T47D (cell line): Measurements from ENCODE around the gene HIF3A.

Experiments used
- DNase-seq, 2 experiments: peaks; one replicate each; pipeline versions ENCODE4 v3.0.0 to v3.0.0-alpha.2; 2011 to 2012; ENCODE audit warnings: low read depth in 1 of 2, low spot score in 1 of 2
- JUND ChIP-seq: IDR thresholded peaks from 2 replicates; pipeline ENCODE4 v1.6.1; 2012; ENCODE audit warnings: low read depth
- in situ Hi-C: cut with HindIII; loops from 2 replicates; pipeline ENCODE4 v1.10.0; 2016; ENCODE audit warnings: low sequenced_read_pairs, low pct_unique_long_range_greater_than_20kb

Gene HIF3A

DNA sequence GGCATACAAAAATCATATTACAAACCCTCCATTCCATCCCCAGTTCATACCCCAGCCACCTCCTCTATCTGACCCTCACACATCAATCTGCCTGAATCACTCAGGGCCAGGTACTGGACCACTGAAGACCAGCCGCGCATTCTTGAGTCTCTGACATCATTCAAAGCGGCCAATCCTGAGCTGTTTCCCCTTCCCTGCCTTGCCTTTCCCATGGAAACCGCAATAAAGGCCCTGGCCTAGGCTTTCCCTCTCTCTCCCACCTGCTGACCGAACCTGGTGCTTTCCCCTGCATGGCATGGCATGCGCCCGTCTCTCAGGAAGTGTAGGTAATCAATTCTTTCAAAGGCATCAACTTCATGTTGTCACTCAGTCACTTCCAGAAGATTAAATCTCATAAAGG lies 17.7 kb upstream of the HIF3A start:
- no peak for DNase-seq
- no peak for TF ChIP-seq JUND
- in situ Hi-C loops = no loop called here

- DNase-seq = no peak
- no peak for TF ChIP-seq JUND
- in situ Hi-C loops = no loop called here
These were observed 13.1 kb upstream of the HIF3A start for GRCh38 chr19:46283771-46284170.

DNA sequence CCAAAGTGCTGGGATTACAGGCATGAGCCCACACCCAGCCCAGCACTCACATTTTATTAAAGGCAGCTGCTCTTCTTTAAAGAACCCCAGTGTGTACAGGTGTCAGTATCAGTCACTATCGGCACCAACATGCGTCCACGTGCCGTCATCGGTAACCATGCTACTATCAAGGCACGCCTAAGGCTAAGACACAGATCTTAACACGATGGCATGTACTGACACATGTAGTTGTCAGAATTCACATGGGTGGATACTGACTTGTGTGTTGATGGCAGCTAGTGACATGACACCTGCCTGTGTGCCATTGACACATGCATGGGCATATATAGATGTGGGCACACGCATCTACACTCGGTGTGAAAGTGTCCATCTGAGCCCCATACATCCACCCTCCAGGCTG lies 12.2 kb upstream of the HIF3A start:
- in situ Hi-C loops = no loop called here

GRCh38 chr19:46287585-46287984 lies 9.3 kb upstream of the HIF3A start:
- TF ChIP-seq JUND = no peak
- no peak for DNase-seq
- in situ Hi-C loops = no loop called here

More for the DNA sequence above, 12.2 kb upstream of the HIF3A start:
- no peak for TF ChIP-seq JUND
- DNase-seq = no peak

- no peak for DNase-seq
- no peak for TF ChIP-seq JUND
- in situ Hi-C loops = no loop called here
These were observed 7.8 kb upstream of the HIF3A start for GRCh38 chr19:46288896-46289588.

DNA sequence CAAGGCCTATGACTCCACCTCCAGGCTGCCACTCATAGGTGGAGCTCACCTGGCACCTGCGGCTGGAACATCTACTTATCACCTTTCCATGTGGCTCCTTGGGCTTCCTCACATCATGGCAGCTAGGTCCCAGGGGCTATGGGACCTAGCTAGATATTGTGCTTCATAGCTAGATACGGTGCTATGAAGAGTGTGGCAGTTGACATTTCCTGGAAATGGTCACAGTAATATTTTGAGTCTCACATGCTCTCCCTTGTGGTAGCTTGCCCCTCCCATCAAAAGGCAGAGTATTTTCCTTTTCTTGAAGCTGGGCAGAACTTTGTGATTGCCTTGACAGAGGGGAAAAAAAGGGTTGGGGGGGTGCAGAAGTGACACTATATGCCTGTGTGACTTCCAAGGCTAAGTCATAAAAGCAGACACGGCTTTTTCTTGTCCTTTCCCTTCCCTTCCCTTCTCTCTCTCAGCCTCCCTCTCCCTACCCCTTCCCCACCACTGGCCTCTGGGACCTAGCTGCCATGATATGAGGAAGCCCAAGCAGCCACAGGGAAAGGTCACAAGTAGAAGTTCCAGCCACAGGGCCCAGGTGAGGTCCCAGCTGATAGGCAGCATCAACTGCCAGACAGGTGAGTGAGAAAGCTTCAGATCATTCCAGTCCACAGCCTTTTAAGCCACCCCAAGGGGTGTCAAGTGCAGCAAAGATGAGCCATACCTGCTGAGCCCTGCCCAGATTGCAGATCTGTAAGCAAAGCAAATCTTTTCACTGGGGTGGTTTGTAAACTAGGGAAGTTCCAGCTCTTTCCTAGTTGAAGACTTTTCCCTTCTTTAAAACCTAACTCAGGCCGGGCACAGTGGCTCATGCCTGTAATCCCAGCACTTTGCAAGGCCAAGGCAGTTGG lies 6.9 kb upstream of the HIF3A start:
- TF ChIP-seq JUND = no peak
- no peak for DNase-seq
- in situ Hi-C loops = no loop called here

GRCh38 chr19:46291829-46292228 lies 5.0 kb upstream of the HIF3A start:
- no peak for DNase-seq
- no peak for TF ChIP-seq JUND
- in situ Hi-C loops = no loop called here

DNA sequence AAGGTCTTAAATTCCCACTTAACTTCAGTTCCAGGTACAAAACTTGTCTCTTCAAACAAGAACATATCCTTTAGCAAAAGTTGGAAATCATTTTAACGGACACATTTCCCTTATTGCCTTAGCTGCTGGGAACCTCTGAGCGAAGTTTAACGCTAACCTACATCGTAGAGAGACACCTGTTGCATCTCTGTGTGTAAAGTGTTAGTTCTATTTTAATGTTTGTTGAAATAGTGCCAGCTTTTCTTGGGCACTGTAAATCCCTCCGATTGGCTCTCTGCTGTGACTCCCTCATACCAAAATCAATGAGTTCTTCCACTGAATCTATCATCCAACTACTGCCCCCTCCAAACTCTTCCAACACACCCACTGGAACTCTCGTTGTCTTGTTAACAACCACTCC lies 2.3 kb upstream of the HIF3A start:
- no peak for TF ChIP-seq JUND
- no peak for DNase-seq
- in situ Hi-C loops = no loop called here

- TF ChIP-seq JUND = no peak
- in situ Hi-C loops = no loop called here
- no peak for DNase-seq
These were observed 1.2 kb upstream of the HIF3A start for GRCh38 chr19:46295401-46296201.

DNA sequence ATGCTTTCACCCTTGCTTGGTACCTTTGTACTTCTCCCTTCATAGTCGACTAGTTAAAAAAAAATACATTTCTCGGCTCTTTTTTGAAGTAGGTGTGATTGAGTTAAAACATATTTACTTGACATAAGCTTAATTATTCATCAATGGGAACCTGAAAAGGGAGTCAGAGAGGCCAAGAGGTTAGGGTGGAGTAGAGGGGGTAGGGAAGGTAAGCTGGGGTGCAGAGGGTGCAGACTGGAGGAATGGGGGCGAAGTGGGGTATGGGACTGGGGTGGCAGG lies 701 bp upstream of the HIF3A start:
- DNase-seq = no peak
- in situ Hi-C loops = no loop called here
- TF ChIP-seq JUND = no peak

DNA sequence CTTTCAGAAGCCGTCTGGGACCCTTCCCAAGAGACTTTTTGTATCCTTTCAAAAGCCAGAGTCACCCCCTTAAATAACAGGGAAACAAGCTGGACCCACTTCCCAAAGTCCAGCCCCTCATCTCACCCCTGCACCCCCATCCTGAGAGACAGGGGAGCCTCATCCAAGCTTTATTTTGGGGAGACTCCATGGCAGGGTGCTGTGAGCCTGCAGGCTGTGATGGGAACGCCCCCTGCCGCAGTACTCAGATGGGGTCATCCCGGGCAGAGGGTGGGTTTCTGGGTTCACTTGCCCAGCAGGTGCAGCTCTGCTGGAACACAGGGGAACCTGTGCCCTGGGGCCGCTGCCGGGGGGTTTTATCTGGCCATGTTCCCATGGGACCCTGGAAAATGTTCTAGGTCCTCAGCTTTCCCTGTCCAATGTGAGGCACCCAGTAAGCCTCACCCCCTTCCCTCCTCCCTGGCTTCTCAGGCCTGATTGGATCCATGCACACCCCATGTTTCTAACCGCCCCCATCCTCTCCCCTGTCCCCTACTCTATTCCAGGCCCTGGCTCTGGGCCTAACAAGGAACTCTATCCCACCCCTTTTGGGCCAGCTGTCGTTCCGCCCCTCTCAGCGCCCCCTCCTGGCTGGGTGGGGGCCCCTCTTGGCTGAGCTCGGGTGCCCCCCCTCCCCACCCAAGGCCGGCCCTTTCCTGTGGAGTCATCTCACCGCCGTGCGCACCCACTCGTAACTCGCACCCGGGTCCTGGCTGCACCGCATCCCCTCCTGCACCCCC lies 1.0 kb downstream of the HIF3A start:
- TF ChIP-seq JUND = no peak
- DNase-seq = no peak
- in situ Hi-C loops = no loop called here

GRCh38 chr19:46298479-46299003 lies 1.7 kb downstream of the HIF3A start:
- in situ Hi-C loops = no loop called here
- DNase-seq = no peak
- no peak for TF ChIP-seq JUND
